ENCODE measurements around the gene TAF1. TPM values are rescaled to one million over a fixed set of nuclear protein-coding genes. Genes with fewer than 3 reads are reported as not detected.
"Not testable (repeated sequence)": the region's sequence is repeated elsewhere in the genome, so short reads cannot be mapped to it uniquely, and the experiment has no call there.

Gene TAF1
- total RNA-seq, 1 donor: 31.1 TPM

- H3K27me3 ChIP-seq (ENCODE audit: insufficient read depth, low read length): no peaks in the 10 kb centered on the region
- no peak overlapping the region for H2AFZ ChIP-seq (ENCODE audit: low read length)
- peak overlapping the region; percentile 74 for H3K4me3 ChIP-seq (ENCODE audit: insufficient read depth, low read length)
- no peaks in the 10 kb centered on the region for H3K9me3 ChIP-seq (ENCODE audit: low read depth, low read length)
- TF ChIP-seq, protein P1, sequence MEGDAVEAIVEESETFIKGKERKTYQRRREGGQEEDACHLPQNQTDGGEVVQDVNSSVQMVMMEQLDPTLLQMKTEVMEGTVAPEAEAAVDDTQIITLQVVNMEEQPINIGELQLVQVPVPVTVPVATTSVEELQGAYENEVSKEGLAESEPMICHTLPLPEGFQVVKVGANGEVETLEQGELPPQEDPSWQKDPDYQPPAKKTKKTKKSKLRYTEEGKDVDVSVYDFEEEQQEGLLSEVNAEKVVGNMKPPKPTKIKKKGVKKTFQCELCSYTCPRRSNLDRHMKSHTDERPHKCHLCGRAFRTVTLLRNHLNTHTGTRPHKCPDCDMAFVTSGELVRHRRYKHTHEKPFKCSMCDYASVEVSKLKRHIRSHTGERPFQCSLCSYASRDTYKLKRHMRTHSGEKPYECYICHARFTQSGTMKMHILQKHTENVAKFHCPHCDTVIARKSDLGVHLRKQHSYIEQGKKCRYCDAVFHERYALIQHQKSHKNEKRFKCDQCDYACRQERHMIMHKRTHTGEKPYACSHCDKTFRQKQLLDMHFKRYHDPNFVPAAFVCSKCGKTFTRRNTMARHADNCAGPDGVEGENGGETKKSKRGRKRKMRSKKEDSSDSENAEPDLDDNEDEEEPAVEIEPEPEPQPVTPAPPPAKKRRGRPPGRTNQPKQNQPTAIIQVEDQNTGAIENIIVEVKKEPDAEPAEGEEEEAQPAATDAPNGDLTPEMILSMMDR (IDR thresholded peaks at IDR 0.05; ENCODE audit: extremely low read depth, low read depth, low read length): no peak
- no peaks in the 10 kb centered on the region for H3K79me2 ChIP-seq (ENCODE audit: insufficient read depth, low read length)
- H3K4me2 ChIP-seq (ENCODE audit: insufficient read depth, low read length): peak overlapping the region; percentile 80
- peak; percentile 66 for DNase-seq (ENCODE audit: insufficient read length, low spot score, missing footprints)
- H4K20me1 ChIP-seq (ENCODE audit: insufficient read depth, low read length): no peaks in the 10 kb centered on the region
- no peaks in the 10 kb centered on the region for H3K4me1 ChIP-seq (ENCODE audit: insufficient read depth, low read length)
- H3K27ac ChIP-seq (ENCODE audit: low read depth, low read length): no peak overlapping the region
- H3K36me3 ChIP-seq (ENCODE audit: insufficient read depth, low read length): no peaks in the 10 kb centered on the region
Measured at GRCh38 chrX:71493111-71493613, 127.0 kb downstream of the TAF1 start.

- not testable (repeated sequence) for H3K27me3 ChIP-seq (ENCODE audit: insufficient read depth, low read length); H3K4me3 ChIP-seq (ENCODE audit: insufficient read depth, low read length); H2AFZ ChIP-seq (ENCODE audit: low read length); H3K4me1 ChIP-seq (ENCODE audit: insufficient read depth, low read length); H4K20me1 ChIP-seq (ENCODE audit: insufficient read depth, low read length); H3K9me3 ChIP-seq (ENCODE audit: low read depth, low read length); H3K79me2 ChIP-seq (ENCODE audit: insufficient read depth, low read length); H3K27ac ChIP-seq (ENCODE audit: low read depth, low read length); H3K4me2 ChIP-seq (ENCODE audit: insufficient read depth, low read length); H3K36me3 ChIP-seq (ENCODE audit: insufficient read depth, low read length); DNase-seq (ENCODE audit: insufficient read length, low spot score, missing footprints)
Measured at GRCh38 chrX:71495979-71496378, 129.8 kb downstream of the TAF1 start.

DNA sequence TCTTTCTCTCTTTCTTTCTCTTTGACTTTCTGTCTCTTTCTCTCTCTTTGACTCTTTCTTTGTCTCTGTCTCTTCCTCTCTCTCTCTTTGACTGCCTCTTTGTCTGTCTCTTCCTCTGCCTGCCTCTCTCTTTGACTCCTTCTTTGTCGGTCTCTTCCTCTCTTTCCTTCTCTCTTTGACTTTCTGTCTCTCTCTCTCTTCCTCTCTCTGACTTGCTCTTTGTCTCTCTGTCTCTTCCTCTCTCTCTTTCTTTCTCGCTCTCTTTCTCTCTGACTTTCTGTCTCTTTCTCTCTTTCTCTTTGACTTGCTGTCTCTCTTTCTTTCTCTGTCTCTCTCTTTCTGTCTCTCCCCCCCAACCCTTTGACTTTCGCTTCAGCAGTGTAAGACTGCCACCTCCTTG lies 130.3 kb downstream of the TAF1 start:
- H3K79me2 ChIP-seq (ENCODE audit: insufficient read depth, low read length): no peaks in the 10 kb centered on the region

GRCh38 chrX:71502080-71502479 lies 135.9 kb downstream of the TAF1 start:
- not testable (repeated sequence) for DNase-seq (ENCODE audit: insufficient read length, low spot score, missing footprints); H3K27me3 ChIP-seq (ENCODE audit: insufficient read depth, low read length)

More for the DNA sequence above, 130.3 kb downstream of the TAF1 start:
- H3K36me3 ChIP-seq (ENCODE audit: insufficient read depth, low read length): no peaks in the 10 kb centered on the region
- no peak overlapping the region for H2AFZ ChIP-seq (ENCODE audit: low read length)
- H3K9me3 ChIP-seq (ENCODE audit: low read depth, low read length): no peaks in the 10 kb centered on the region
- H3K27me3 ChIP-seq (ENCODE audit: insufficient read depth, low read length): no peaks in the 10 kb centered on the region
- H3K4me2 ChIP-seq (ENCODE audit: insufficient read depth, low read length): no peak overlapping the region
- no peaks in the 10 kb centered on the region for H4K20me1 ChIP-seq (ENCODE audit: insufficient read depth, low read length)
- no peak overlapping the region for H3K27ac ChIP-seq (ENCODE audit: low read depth, low read length)
- TF ChIP-seq, protein P1 (IDR thresholded peaks at IDR 0.05; ENCODE audit: extremely low read depth, low read depth, low read length): no peak
- DNase-seq (ENCODE audit: insufficient read length, low spot score, missing footprints): no peak
- no peaks in the 10 kb centered on the region for H3K4me1 ChIP-seq (ENCODE audit: insufficient read depth, low read length)
- H3K4me3 ChIP-seq (ENCODE audit: insufficient read depth, low read length): no peak overlapping the region

GRCh38 chrX:71504346-71504745 lies 138.2 kb downstream of the TAF1 start:
- Histone ChIP-seq H3K4me2 (ENCODE audit: insufficient read depth, low read length) (no peak overlapping the region), H3K9me3 (ENCODE audit: low read depth, low read length) (no peaks in the 10 kb centered on the region), H3K79me2 (ENCODE audit: insufficient read depth, low read length) (no peaks in the 10 kb centered on the region), H3K4me1 (ENCODE audit: insufficient read depth, low read length) (no peaks in the 10 kb centered on the region), H4K20me1 (ENCODE audit: insufficient read depth, low read length) (no peaks in the 10 kb centered on the region), H3K27me3 (ENCODE audit: insufficient read depth, low read length) (no peaks in the 10 kb centered on the region), H3K27ac (ENCODE audit: low read depth, low read length) (no peak overlapping the region), H3K4me3 (ENCODE audit: insufficient read depth, low read length) (no peak overlapping the region), H3K36me3 (ENCODE audit: insufficient read depth, low read length) (no peaks in the 10 kb centered on the region), H2AFZ (ENCODE audit: low read length) (no peak overlapping the region)
- no peak for DNase-seq (ENCODE audit: insufficient read length, low spot score, missing footprints)
- TF ChIP-seq, protein P1 (IDR thresholded peaks at IDR 0.05; ENCODE audit: extremely low read depth, low read depth, low read length): no peak

More at GRCh38 chrX:71502080-71502479, 135.9 kb downstream of the TAF1 start:
- not testable (repeated sequence) for H3K4me3 ChIP-seq (ENCODE audit: insufficient read depth, low read length); H3K9me3 ChIP-seq (ENCODE audit: low read depth, low read length); H3K36me3 ChIP-seq (ENCODE audit: insufficient read depth, low read length); H3K4me1 ChIP-seq (ENCODE audit: insufficient read depth, low read length); H3K27ac ChIP-seq (ENCODE audit: low read depth, low read length); H3K79me2 ChIP-seq (ENCODE audit: insufficient read depth, low read length); H4K20me1 ChIP-seq (ENCODE audit: insufficient read depth, low read length); H2AFZ ChIP-seq (ENCODE audit: low read length); H3K4me2 ChIP-seq (ENCODE audit: insufficient read depth, low read length)

All from osteoblast (primary cell).